CD4-positive, alpha-beta T cell (primary cell): Measurements from ENCODE around the gene NFIA. TPM values are rescaled to one million over a fixed set of nuclear protein-coding genes. Genes with fewer than 3 reads are reported as not detected.

Experiments used
- ATAC-seq: fragments of 200-7000 bp; cut with Tn5 transposase; one replicate; pipeline ENCODE4 v1.10.0; 2022; ENCODE audit warnings: mild to moderate bottlenecking; ENCODE audit not compliant: poor library complexity
- CTCF ChIA-PET: fragments of 350-600 bp; sonication (Branson Sonifier 250); formaldehyde crosslinking; loops from one replicate; lab custom pipeline; 2021; ENCODE audit warnings: antibody characterized with exemption, inconsistent platforms; lab: Charles Lee
- POLR2A ChIA-PET: fragments of 350-600 bp; sonication (Branson Sonifier 250); formaldehyde crosslinking; loops from one replicate; lab custom pipeline; 2021; ENCODE audit warnings: antibody characterized with exemption, inconsistent platforms; lab: Charles Lee
- DNase-seq, 14 experiments: peaks; one replicate each; pipeline ENCODE4 v3.0.0-alpha.2; 2013 to 2020; ENCODE audit warnings: mixed read lengths in 2 of 14
- H3K27ac ChIP-seq, 2 donors: one replicate each; pipeline versions ENCODE4 v1.5.1 to v1.7.0; 2013; ENCODE audit warnings: low read length in 2 of 2, low read depth in 1 of 2, mild to moderate bottlenecking in 1 of 2
- H3K27me3 ChIP-seq, 2 experiments: 1 replicate in 1 of 2; 2 replicates in 1 of 2; pipeline versions ENCODE4 v1.6.1 to v1.7.0; 2013; ENCODE audit warnings: low read length in 2 of 2, control low read depth in 1 of 2, mild to moderate bottlenecking in 1 of 2, moderate library complexity in 1 of 2; ENCODE audit not compliant: insufficient read depth in 2 of 2, control insufficient read depth in 1 of 2
- H3K36me3 ChIP-seq: one replicate; pipeline ENCODE4 v1.6.1; 2013; ENCODE audit warnings: low read length, control low read depth; ENCODE audit not compliant: insufficient read depth
- H3K4me1 ChIP-seq: one replicate; pipeline ENCODE4 v1.6.1; 2013; ENCODE audit warnings: low read length, control low read depth; ENCODE audit not compliant: insufficient read depth
- H3K4me3 ChIP-seq: one replicate; pipeline ENCODE4 v1.5.1; 2013; ENCODE audit warnings: mild to moderate bottlenecking, low read length, moderate library complexity
- H3K9me3 ChIP-seq, 2 experiments: 1 replicate in 1 of 2; 2 replicates in 1 of 2; pipeline versions ENCODE4 v1.6.1 to v1.7.0; 2013; ENCODE audit warnings: low read length in 2 of 2, mild to moderate bottlenecking in 2 of 2, control low read depth in 1 of 2, moderate library complexity in 1 of 2; ENCODE audit not compliant: control insufficient read depth in 1 of 2, insufficient read depth in 1 of 2
- H3K27ac Mint-ChIP-seq: one replicate; pipeline ENCODE4 v1.8.0; 2020; ENCODE audit warnings: mixed read lengths
- H3K27me3 Mint-ChIP-seq: one replicate; pipeline ENCODE4 v1.8.0; 2021; ENCODE audit warnings: mixed read lengths
- H3K36me3 Mint-ChIP-seq: one replicate; pipeline ENCODE4 v1.8.0; 2021; ENCODE audit warnings: low read depth, mixed read lengths
- H3K4me1 Mint-ChIP-seq: one replicate; pipeline ENCODE4 v1.8.0; 2021; ENCODE audit warnings: low read depth, mixed read lengths
- H3K4me3 Mint-ChIP-seq: one replicate; pipeline ENCODE4 v1.8.0; 2020; ENCODE audit warnings: mild to moderate bottlenecking, mixed read lengths
- H3K9me3 Mint-ChIP-seq: one replicate; pipeline ENCODE4 v1.8.0; 2020; ENCODE audit warnings: mixed read lengths
- intact Hi-C, 2 experiments: fragments of 100-400 bp; cut with DNase I in 1 of 2; cut with micrococcal nuclease in 1 of 2; formaldehyde crosslinking; loops; one replicate each; pipeline versions ENCODE4 v1.15.1 to v1.9.0; 2023 to 2025; cut with DNase I, micrococcal nuclease
- total RNA-seq, 174 experiments: library from RNA in 2 of 174; stranded (reverse) in 2 of 174; gene quantifications; one replicate each; pipeline ENCODE4 v1.2.3 and lab custom pipeline; 2021 to 2026
- TF ChIP-seq, protein P1 (sequence below): fragments of 200-600 bp; IDR thresholded peaks from one replicate; pipeline ENCODE4 v1.8.0; 2022; ENCODE audit warnings: antibody characterized with exemption, mild to moderate bottlenecking

The NFIA gene
- total RNA-seq, 2 experiments from 2014 or later: 4.8 to 5.9 TPM

GRCh38 chr1:61315011-61315410 lies 232.7 kb downstream of the NFIA start:
- Mint-ChIP-seq H3K9me3 (no peaks in the 10 kb centered on the region), H3K4me3 (no peak overlapping the region), H3K36me3 (no peaks in the 10 kb centered on the region), H3K27me3 (no peaks in the 10 kb centered on the region), H3K27ac (no peak overlapping the region), H3K4me1 (no peaks in the 10 kb centered on the region)
- CTCF ChIA-PET: no interaction called here
- TF ChIP-seq, protein P1, sequence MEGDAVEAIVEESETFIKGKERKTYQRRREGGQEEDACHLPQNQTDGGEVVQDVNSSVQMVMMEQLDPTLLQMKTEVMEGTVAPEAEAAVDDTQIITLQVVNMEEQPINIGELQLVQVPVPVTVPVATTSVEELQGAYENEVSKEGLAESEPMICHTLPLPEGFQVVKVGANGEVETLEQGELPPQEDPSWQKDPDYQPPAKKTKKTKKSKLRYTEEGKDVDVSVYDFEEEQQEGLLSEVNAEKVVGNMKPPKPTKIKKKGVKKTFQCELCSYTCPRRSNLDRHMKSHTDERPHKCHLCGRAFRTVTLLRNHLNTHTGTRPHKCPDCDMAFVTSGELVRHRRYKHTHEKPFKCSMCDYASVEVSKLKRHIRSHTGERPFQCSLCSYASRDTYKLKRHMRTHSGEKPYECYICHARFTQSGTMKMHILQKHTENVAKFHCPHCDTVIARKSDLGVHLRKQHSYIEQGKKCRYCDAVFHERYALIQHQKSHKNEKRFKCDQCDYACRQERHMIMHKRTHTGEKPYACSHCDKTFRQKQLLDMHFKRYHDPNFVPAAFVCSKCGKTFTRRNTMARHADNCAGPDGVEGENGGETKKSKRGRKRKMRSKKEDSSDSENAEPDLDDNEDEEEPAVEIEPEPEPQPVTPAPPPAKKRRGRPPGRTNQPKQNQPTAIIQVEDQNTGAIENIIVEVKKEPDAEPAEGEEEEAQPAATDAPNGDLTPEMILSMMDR: no peak
- intact Hi-C loops: no loop called here
- POLR2A ChIA-PET: no interaction called here
- H3K9me3 ChIP-seq: no peaks in the 10 kb centered on the region
- no peak for DNase-seq
- no peak overlapping the region for H3K27ac ChIP-seq
- ATAC-seq: no peak
- no peaks in the 10 kb centered on the region for H3K27me3 ChIP-seq
- no peaks in the 10 kb centered on the region for H3K36me3 ChIP-seq
- no peak overlapping the region for H3K4me3 ChIP-seq
- no peaks in the 10 kb centered on the region for H3K4me1 ChIP-seq

- no peak overlapping the region for H3K4me3 ChIP-seq
- no peaks in the 10 kb centered on the region for H3K27me3 ChIP-seq
- H3K36me3 Mint-ChIP-seq: no peaks in the 10 kb centered on the region
- H3K9me3 Mint-ChIP-seq: no peaks in the 10 kb centered on the region
- ChIA-PET POLR2A (no interaction called here), CTCF (no interaction called here)
- H3K27me3 Mint-ChIP-seq: no peaks in the 10 kb centered on the region
- H3K27ac Mint-ChIP-seq: no peak overlapping the region
- no peaks in the 10 kb centered on the region for H3K4me1 ChIP-seq
- intact Hi-C loops: no loop called here
- no peak for ATAC-seq
- TF ChIP-seq, protein P1: no peak
- no peak overlapping the region for H3K27ac ChIP-seq
- no peak overlapping the region for H3K4me3 Mint-ChIP-seq
- no peaks in the 10 kb centered on the region for H3K9me3 ChIP-seq
- no peaks in the 10 kb centered on the region for H3K36me3 ChIP-seq
- H3K4me1 Mint-ChIP-seq: no peaks in the 10 kb centered on the region
- no peak for DNase-seq
Measured at GRCh38 chr1:61316493-61316892, 234.1 kb downstream of the NFIA start.

DNA sequence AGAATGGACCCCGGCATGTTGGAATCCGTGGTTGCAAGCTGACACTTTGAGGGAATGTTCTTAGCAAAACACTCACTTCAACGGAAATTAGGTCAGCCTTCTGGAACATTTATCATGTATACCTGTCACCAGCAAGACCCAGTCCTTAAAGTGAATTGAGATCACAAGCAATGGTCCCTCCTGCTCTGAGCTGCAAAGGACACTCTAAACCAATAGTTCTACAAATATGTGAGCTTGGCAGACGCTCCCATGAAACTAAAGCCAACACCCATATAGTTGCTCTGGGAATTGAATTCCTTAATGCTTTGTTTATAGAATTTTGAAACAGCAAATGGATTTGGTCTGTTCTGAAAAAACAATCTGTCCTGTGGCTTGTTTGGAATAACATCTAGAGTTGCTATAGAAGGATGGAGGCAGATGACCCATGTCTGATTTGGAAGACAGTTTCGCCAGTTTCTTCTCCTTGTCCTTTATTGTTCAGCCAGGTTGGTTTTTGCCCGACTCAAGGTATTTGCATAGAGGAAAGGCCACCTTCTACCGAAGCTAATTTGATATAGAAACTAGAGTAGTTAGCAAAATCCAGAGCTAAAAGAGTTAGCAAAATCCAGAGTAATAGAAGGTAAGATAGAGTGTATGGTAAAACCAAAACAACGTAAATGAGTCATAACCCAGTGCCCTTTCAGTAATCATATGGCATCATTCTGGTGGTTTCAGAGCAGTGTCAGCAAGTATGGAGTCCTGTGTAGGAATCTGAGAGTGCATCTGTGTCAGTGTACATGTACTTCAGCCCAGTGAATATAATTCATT lies 236.2 kb downstream of the NFIA start:
- ChIA-PET POLR2A (interaction anchor here (0.6 kb wide), 1 partner anchor 1162 kb away, joined by 4 read pairs; no protein-coding TSS in a partner anchor), CTCF (no interaction called here)
- TF ChIP-seq, protein P1: no peak
- Mint-ChIP-seq H3K27me3 (no peaks in the 10 kb centered on the region), H3K36me3 (no peaks in the 10 kb centered on the region), H3K27ac (no peak overlapping the region), H3K4me1 (no peaks in the 10 kb centered on the region), H3K4me3 (no peak overlapping the region), H3K9me3 (no peaks in the 10 kb centered on the region)
- DNase-seq: no peak
- no peaks in the 10 kb centered on the region for H3K9me3 ChIP-seq
- no peaks in the 10 kb centered on the region for H3K36me3 ChIP-seq
- no peak for ATAC-seq
- intact Hi-C loops: no loop called here
- H3K4me3 ChIP-seq: no peak overlapping the region
- H3K27ac ChIP-seq: no peak overlapping the region
- H3K4me1 ChIP-seq: no peaks in the 10 kb centered on the region
- H3K27me3 ChIP-seq: no peaks in the 10 kb centered on the region
